OCI-LY1 (cell line): ENCODE data around the gene ELK3.

Experiments used
- EZH2 ChIP-seq: fragments of 200-600 bp; sonication (generic), shearing (Covaris generic); IDR thresholded peaks from 2 replicates; pipeline ENCODE4 v1.8.0; 2017; ENCODE audit warnings: borderline replicate concordance, mixed run types, mild to moderate bottlenecking, antibody characterized with exemption, low read length, moderate library complexity, mixed read lengths
- TF ChIP-seq, protein P1 (sequence below): fragments of 200-600 bp; sonication (generic), shearing (Covaris generic); IDR thresholded peaks from 2 replicates; pipeline ENCODE4 v1.5.1; 2017; ENCODE audit warnings: mild to moderate bottlenecking, antibody characterized with exemption, low read length, moderate library complexity, mixed read lengths

GRCh38 chr12:96146747-96147146 is 47.4 kb upstream of the ELK3 start:
- TF ChIP-seq, protein P1, sequence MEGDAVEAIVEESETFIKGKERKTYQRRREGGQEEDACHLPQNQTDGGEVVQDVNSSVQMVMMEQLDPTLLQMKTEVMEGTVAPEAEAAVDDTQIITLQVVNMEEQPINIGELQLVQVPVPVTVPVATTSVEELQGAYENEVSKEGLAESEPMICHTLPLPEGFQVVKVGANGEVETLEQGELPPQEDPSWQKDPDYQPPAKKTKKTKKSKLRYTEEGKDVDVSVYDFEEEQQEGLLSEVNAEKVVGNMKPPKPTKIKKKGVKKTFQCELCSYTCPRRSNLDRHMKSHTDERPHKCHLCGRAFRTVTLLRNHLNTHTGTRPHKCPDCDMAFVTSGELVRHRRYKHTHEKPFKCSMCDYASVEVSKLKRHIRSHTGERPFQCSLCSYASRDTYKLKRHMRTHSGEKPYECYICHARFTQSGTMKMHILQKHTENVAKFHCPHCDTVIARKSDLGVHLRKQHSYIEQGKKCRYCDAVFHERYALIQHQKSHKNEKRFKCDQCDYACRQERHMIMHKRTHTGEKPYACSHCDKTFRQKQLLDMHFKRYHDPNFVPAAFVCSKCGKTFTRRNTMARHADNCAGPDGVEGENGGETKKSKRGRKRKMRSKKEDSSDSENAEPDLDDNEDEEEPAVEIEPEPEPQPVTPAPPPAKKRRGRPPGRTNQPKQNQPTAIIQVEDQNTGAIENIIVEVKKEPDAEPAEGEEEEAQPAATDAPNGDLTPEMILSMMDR, result no peak
- no peak for TF ChIP-seq EZH2
